Tibial artery (tissue), 4 donors: ENCODE data around the gene ENDOG.
"Not testable (repeated sequence)": the region's sequence is repeated elsewhere in the genome, so short reads cannot be mapped to it uniquely, and the experiment has no call there.

Experiments
- DNase-seq, 2 donors: peaks; one replicate each; pipeline ENCODE4 v3.0.0-alpha.2; 2019
- H3K27ac ChIP-seq, 2 donors: fragments of 200-600 bp; sonication (generic) in 1 of 2; 1 replicate in 1 of 2; 2 replicates in 1 of 2; pipeline ENCODE4 v1.5.1; 2018 to 2019; ENCODE audit warnings: mild to moderate bottlenecking in 1 of 2
- H3K27me3 ChIP-seq, 2 donors: fragments of 200-600 bp; sonication (generic) in 1 of 2; one replicate each; pipeline versions ENCODE4 v1.5.1 to v1.6.0; 2016 to 2019
- H3K36me3 ChIP-seq, 3 donors: fragments of 200-600 bp; sonication (generic) in 2 of 3; one replicate each; pipeline ENCODE4 v1.5.1; 2016 to 2019; ENCODE audit warnings: mild to moderate bottlenecking in 2 of 3
- H3K4me1 ChIP-seq, 4 donors: fragments of 200-600 bp; sonication (generic) in 2 of 4; 1 replicate in 3 of 4; 2 replicates in 1 of 4; pipeline ENCODE4 v1.5.1; 2016 to 2019
- H3K4me3 ChIP-seq, 2 donors: fragments of 200-600 bp; sonication (generic) in 1 of 2; 1 replicate in 1 of 2; 2 replicates in 1 of 2; pipeline ENCODE4 v1.5.1; 2018 to 2019; ENCODE audit warnings: mild to moderate bottlenecking in 2 of 2
- H3K9me3 ChIP-seq, 3 donors: fragments of 200-600 bp; sonication (generic) in 1 of 3; one replicate each; pipeline ENCODE4 v1.5.1; 2016 to 2019
- CTCF ChIP-seq, 2 experiments: fragments of 200-600 bp in 1 of 2; fragments of 450-650 bp in 1 of 2; IDR thresholded peaks; one replicate each; pipeline ENCODE4 v1.5.1; 2017 to 2019; ENCODE audit warnings: antibody characterized with exemption in 2 of 2, mild to moderate bottlenecking in 1 of 2, moderate library complexity in 1 of 2
- intact Hi-C: fragments of 100-400 bp; cut with DNase I; formaldehyde crosslinking; loops from one replicate; pipeline ENCODE4 v1.15.0; 2023; ENCODE audit warnings: low total_unique reads

The ENDOG gene

DNA sequence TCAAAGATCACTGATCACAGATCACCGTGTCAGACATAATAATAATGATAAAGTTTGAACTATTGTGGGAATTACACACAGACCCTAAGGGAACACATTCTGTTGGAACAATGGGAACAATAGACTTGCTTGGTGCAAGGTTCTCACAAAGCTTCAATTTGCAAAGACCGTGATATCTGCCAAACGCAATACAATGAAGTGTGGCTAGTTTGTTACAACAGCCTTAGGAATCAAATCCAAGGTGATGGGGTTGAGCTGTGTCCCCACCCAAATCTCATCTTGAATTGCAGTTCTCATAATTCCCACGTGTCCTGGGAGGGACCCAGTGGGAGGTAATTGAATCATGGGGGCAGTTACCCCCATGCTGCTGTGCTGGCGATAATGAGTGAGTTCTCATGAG, 42.6 kb downstream of the ENDOG start:
- H3K4me3 ChIP-seq, result no peak overlapping the region
- peaks cover 0 to 36% (median 23%) of the 10 kb centered on the region in 4 donors for H3K4me1 ChIP-seq
- H3K36me3 ChIP-seq, result no peaks in the 10 kb centered on the region
- intact Hi-C loops, result no loop called here
- no peak for TF ChIP-seq CTCF (IDR thresholded peaks at IDR 0.05)
- no peaks in the 10 kb centered on the region for H3K27me3 ChIP-seq
- no peaks in the 10 kb centered on the region for H3K9me3 ChIP-seq
- DNase-seq, result no peak
- H3K27ac ChIP-seq, result no peak overlapping the region

DNA sequence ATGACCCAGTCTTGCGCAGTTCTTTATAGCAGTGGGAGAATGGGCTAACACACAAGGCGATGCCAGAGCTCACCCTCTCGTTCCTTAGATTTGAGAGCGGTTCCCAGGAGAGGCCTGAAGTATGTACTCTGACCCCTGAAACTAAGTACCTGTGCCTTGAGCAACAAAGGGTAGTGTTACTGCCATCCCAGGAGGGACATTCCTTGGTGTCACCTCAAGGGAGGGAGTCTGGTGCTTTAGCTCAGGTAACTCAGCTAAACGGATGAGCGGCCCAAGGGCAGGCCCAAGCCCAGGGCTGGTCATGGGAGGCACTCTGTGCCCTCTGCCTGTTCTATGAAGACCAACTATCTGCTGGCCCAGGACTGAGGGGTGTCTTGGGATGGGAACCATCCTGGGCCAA, 43.2 kb downstream of the ENDOG start:
- H3K4me3 ChIP-seq, result no peak overlapping the region
- intact Hi-C loops, result no loop called here

GRCh38 chr9:128862401-128862851, 44.1 kb downstream of the ENDOG start:
- no peak for TF ChIP-seq CTCF (IDR thresholded peaks at IDR 0.05)
- no peaks in the 10 kb centered on the region for H3K9me3 ChIP-seq
- H3K36me3 ChIP-seq, result no peaks in the 10 kb centered on the region
- DNase-seq, result peak in 1 of 2 donors; percentile 77
- intact Hi-C loops, result loop anchor here (2.0 kb wide), 1 partner anchor 66 kb away; no protein-coding TSS in a partner anchor
- H3K4me3 ChIP-seq, result no peak overlapping the region
- H3K4me1 ChIP-seq, result peaks cover 0 to 36% (median 23%) of the 10 kb centered on the region in 4 donors
- no peaks in the 10 kb centered on the region for H3K27me3 ChIP-seq
- H3K27ac ChIP-seq, result peak overlapping the region; percentile 67 to 72

More for the DNA sequence above, 43.2 kb downstream of the ENDOG start:
- peak overlapping the region; percentile 67 to 72 for H3K27ac ChIP-seq
- no peak for DNase-seq
- no peaks in the 10 kb centered on the region for H3K9me3 ChIP-seq
- peaks cover 0 to 36% (median 23%) of the 10 kb centered on the region in 4 donors for H3K4me1 ChIP-seq
- H3K36me3 ChIP-seq, result no peaks in the 10 kb centered on the region
- no peak for TF ChIP-seq CTCF (IDR thresholded peaks at IDR 0.05)
- no peaks in the 10 kb centered on the region for H3K27me3 ChIP-seq

DNA sequence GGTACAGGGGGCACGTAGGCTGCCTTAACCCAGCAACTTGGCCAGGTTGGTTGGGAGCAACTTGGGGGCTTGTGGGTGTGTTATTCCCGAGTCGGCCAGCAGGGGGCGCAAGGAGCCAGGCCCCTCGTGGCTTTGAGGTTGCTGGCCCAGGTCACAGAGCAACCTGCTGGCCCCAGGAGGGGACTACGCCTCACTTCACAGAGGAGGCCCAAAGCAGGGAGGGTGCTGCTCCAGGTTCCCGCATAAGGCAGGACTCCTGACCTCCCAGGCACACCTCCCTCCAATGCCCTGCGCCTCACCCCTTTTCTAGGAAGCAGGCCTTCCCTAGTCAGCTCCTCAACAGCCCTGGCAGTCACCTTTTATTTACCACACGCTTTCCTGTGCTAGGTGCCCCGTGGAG, 45.3 kb downstream of the ENDOG start:
- H3K9me3 ChIP-seq, result no peaks in the 10 kb centered on the region
- H3K36me3 ChIP-seq, result no peaks in the 10 kb centered on the region
- peak overlapping the region; percentile 2 to 18 for H3K27ac ChIP-seq
- H3K4me1 ChIP-seq, result peaks cover 0 to 36% (median 23%) of the 10 kb centered on the region in 4 donors
- TF ChIP-seq CTCF (IDR thresholded peaks at IDR 0.05), result peak; percentile 93 to 96
- H3K4me3 ChIP-seq, result no peak overlapping the region
- H3K27me3 ChIP-seq, result no peaks in the 10 kb centered on the region
- intact Hi-C loops, result loop anchor here (2.0 kb wide), 1 partner anchor 65 kb away; no protein-coding TSS in a partner anchor
- peak; percentile 51 to 84 for DNase-seq

- Histone ChIP-seq H3K36me3 (peaks cover 0 to 7% (median 7%) of the 10 kb centered on the region in 3 donors), H3K9me3 (no peaks in the 10 kb centered on the region), H3K4me1 (peaks cover 0 to 15% (median 9%) of the 10 kb centered on the region in 4 donors), H3K27me3 (no peaks in the 10 kb centered on the region), H3K4me3 (no peak overlapping the region), H3K27ac (no peak overlapping the region)
- intact Hi-C loops, result no loop called here
- DNase-seq, result no peak
- no peak for TF ChIP-seq CTCF (IDR thresholded peaks at IDR 0.05)
Measured at GRCh38 chr9:128870128-128870940, 52.0 kb downstream of the ENDOG start.

- H3K9me3 ChIP-seq, H3K36me3 ChIP-seq, H3K27me3 ChIP-seq, DNase-seq, intact Hi-C loops, H3K27ac ChIP-seq, H3K4me3 ChIP-seq: not testable (repeated sequence)
- peaks cover 0 to 20% (median 14%) of the 10 kb centered on the region in 4 donors for H3K4me1 ChIP-seq
Measured at GRCh38 chr9:128870941-128871265, 52.6 kb downstream of the ENDOG start.
